GM21717 (cell line): ENCODE measurements around the gene NCKAP5.

Experiments
- ATAC-seq: cut with Tn5 transposase; IDR thresholded peaks from one replicate; pipeline ENCODE4 v1.9.1; 2021; ENCODE audit warnings: mild to moderate bottlenecking, moderate library complexity; ENCODE audit not compliant: unreplicated experiment

NCKAP5 gene

GRCh38 chr2:133124446-133124845 is 443.8 kb downstream of the NCKAP5 start:
- ATAC-seq = no peak

GRCh38 chr2:133123904-133124303 is 444.4 kb downstream of the NCKAP5 start:
- ATAC-seq = no peak

GRCh38 chr2:133123393-133123792 is 444.9 kb downstream of the NCKAP5 start:
- no peak for ATAC-seq

GRCh38 chr2:133122529-133122928 is 445.7 kb downstream of the NCKAP5 start:
- no peak for ATAC-seq

GRCh38 chr2:133120310-133120709 is 448.0 kb downstream of the NCKAP5 start:
- no peak for ATAC-seq

GRCh38 chr2:133110201-133110600 is 458.1 kb downstream of the NCKAP5 start:
- ATAC-seq = no peak

GRCh38 chr2:133109772-133110171 is 458.5 kb downstream of the NCKAP5 start:
- ATAC-seq = no peak

- ATAC-seq = no peak
Observed at GRCh38 chr2:133107058-133107815, 461.0 kb downstream of the NCKAP5 start.

GRCh38 chr2:133104871-133105270 is 463.4 kb downstream of the NCKAP5 start:
- no peak for ATAC-seq

GRCh38 chr2:133098787-133099186 is 469.5 kb downstream of the NCKAP5 start:
- ATAC-seq = no peak

- no peak for ATAC-seq
Observed at GRCh38 chr2:133097666-133098065, 470.6 kb downstream of the NCKAP5 start.

GRCh38 chr2:133092571-133092970 is 475.7 kb downstream of the NCKAP5 start:
- ATAC-seq = no peak

- ATAC-seq = no peak
Observed at GRCh38 chr2:133090358-133090757, 477.9 kb downstream of the NCKAP5 start.

GRCh38 chr2:133086176-133086575 is 482.1 kb downstream of the NCKAP5 start:
- no peak for ATAC-seq

GRCh38 chr2:133085646-133086045 is 482.6 kb downstream of the NCKAP5 start:
- ATAC-seq = no peak

- ATAC-seq = no peak
Observed at GRCh38 chr2:133082034-133082433, 486.2 kb downstream of the NCKAP5 start.

- no peak for ATAC-seq
Observed at GRCh38 chr2:133080822-133081221, 487.4 kb downstream of the NCKAP5 start.

GRCh38 chr2:133078667-133079411 is 489.4 kb downstream of the NCKAP5 start:
- ATAC-seq = no peak

GRCh38 chr2:133077269-133077822 is 490.9 kb downstream of the NCKAP5 start:
- ATAC-seq = no peak

- ATAC-seq = no peak
Observed at GRCh38 chr2:133072837-133073694, 495.2 kb downstream of the NCKAP5 start.

- no peak for ATAC-seq
Observed at GRCh38 chr2:133063775-133064174, 504.5 kb downstream of the NCKAP5 start.
